ENCODE data around the gene ADGRL2. TPM values are rescaled to one million over a fixed set of nuclear protein-coding genes. Genes with fewer than 3 reads are reported as not detected.

Gene ADGRL2
- total RNA-seq, 1 donor from 2014 or later = 21.6 TPM

- H3K4me3 ChIP-seq (ENCODE audit: low read depth, low read length) = no peak overlapping the region
- DNase-seq (ENCODE audit: low read depth) = no peak
- TF ChIP-seq CTCF (conservative IDR thresholded peaks at IDR 0.05; ENCODE audit: low read depth, low read length) = no peak
Observed at GRCh38 chr1:81998165-81998564, 197.4 kb downstream of the ADGRL2 start.

GRCh38 chr1:81999364-81999763 lies 198.6 kb downstream of the ADGRL2 start:
- DNase-seq (ENCODE audit: low read depth) = no peak
- no peak for TF ChIP-seq CTCF (conservative IDR thresholded peaks at IDR 0.05; ENCODE audit: low read depth, low read length)
- H3K4me3 ChIP-seq (ENCODE audit: low read depth, low read length) = no peak overlapping the region

DNA sequence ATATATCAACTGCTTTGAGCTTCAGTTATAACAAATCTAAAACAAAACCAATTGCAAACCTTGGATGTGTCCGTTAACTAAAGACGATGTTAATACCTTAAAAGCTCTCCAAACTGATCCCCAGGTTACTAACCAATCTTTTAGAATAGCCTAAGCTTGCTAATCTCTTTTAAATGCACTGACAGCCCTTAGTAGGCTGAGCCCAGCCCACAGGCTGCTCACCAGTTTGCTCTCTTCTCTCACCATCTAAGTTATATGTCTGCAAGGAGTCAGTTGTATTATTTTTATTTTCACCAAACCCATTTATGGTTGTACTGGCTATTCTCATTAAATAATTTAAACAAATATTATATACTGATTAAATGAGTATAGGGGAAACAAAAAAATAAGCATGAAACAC lies 199.5 kb downstream of the ADGRL2 start:
- no peak for DNase-seq (ENCODE audit: low read depth)
- TF ChIP-seq CTCF (conservative IDR thresholded peaks at IDR 0.05; ENCODE audit: low read depth, low read length) = no peak

GRCh38 chr1:82001345-82001744 lies 200.6 kb downstream of the ADGRL2 start:
- H3K4me3 ChIP-seq (ENCODE audit: low read depth, low read length) = no peak overlapping the region
- no peak for DNase-seq (ENCODE audit: low read depth)
- no peak for TF ChIP-seq CTCF (conservative IDR thresholded peaks at IDR 0.05; ENCODE audit: low read depth, low read length)

More for the DNA sequence above, 199.5 kb downstream of the ADGRL2 start:
- no peak overlapping the region for H3K4me3 ChIP-seq (ENCODE audit: low read depth, low read length)

GRCh38 chr1:82007804-82008203 lies 207.1 kb downstream of the ADGRL2 start:
- TF ChIP-seq CTCF (conservative IDR thresholded peaks at IDR 0.05; ENCODE audit: low read depth, low read length) = no peak
- no peak for DNase-seq (ENCODE audit: low read depth)
- no peak overlapping the region for H3K4me3 ChIP-seq (ENCODE audit: low read depth, low read length)

DNA sequence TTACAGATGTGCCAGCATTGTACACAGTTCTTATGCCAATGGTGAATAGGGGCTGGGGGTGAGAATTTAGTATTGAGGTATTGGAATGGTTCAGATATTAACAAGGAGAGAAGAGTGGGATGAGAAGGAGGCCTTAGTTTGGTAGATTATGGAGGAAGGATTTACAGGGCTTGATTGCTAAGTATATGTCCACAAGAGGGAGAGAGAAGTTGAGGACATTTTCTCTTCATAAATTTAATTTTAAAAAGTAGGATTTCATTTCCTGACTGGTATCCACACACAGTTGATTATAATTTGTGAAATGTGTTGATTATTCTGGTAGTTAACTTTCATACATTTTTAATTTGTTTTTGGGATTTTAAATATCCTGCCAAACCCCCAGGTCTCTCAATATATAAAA lies 213.0 kb downstream of the ADGRL2 start:
- no peak overlapping the region for H3K4me3 ChIP-seq (ENCODE audit: low read depth, low read length)
- no peak for DNase-seq (ENCODE audit: low read depth)
- TF ChIP-seq CTCF (conservative IDR thresholded peaks at IDR 0.05; ENCODE audit: low read depth, low read length) = peak; percentile 26

DNA sequence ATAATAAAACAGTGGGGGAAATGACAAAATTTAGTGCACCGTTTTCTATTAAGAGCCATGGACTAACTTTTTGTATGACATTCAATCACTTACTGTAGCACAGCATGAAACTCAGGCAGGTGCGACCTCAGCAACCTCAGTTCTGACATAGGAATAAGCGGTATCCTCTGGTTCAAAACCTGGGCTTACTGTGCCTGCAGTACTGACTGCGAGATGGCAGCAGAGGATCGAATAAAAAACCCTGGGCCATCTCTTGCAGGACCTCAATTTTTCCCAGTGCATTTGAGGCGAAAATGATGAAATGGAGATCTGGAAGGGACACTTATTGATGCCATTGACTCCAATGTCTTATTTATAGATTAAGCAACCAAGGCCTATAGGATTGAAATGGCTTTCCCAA lies 214.7 kb downstream of the ADGRL2 start:
- no peak for DNase-seq (ENCODE audit: low read depth)

More for the DNA sequence above, 214.7 kb downstream of the ADGRL2 start:
- H3K4me3 ChIP-seq (ENCODE audit: low read depth, low read length) = no peak overlapping the region
- no peak for TF ChIP-seq CTCF (conservative IDR thresholded peaks at IDR 0.05; ENCODE audit: low read depth, low read length)

All from epithelial cell of proximal tubule (primary cell).